Smooth muscle cell (in vitro differentiated cells): ENCODE data around the gene LPP. TPM values are rescaled to one million over a fixed set of nuclear protein-coding genes. Genes with fewer than 3 reads are reported as not detected.

Experiments
- DNase-seq: peaks from one replicate; lab custom pipeline; 2025; ENCODE audit not compliant: unreplicated experiment; lab: John Stamatoyannopoulos, UW
- H2AFZ ChIP-seq: fragments of 200-600 bp; sonication (generic); 2 replicates; pipeline ENCODE4 v1.6.0; 2016; ENCODE audit warnings: antibody characterized with exemption, low read depth, mild to moderate bottlenecking
- H3F3A ChIP-seq: fragments of 200-600 bp; sonication (generic); 2 replicates; pipeline ENCODE4 v1.6.0; 2017; ENCODE audit warnings: antibody characterized with exemption, low read depth
- H3K27ac ChIP-seq: fragments of 200-600 bp; sonication (generic); 2 replicates; pipeline ENCODE4 v1.5.1; 2016; ENCODE audit warnings: low read depth, mild to moderate bottlenecking
- H3K27me3 ChIP-seq: fragments of 200-600 bp; sonication (generic); 2 replicates; pipeline ENCODE4 v1.6.1; 2016; ENCODE audit warnings: low read depth, mild to moderate bottlenecking
- H3K36me3 ChIP-seq: fragments of 200-600 bp; sonication (generic); 2 replicates; pipeline ENCODE4 v1.5.1; 2016; ENCODE audit warnings: low read depth
- H3K4me1 ChIP-seq: fragments of 200-600 bp; sonication (generic); 2 replicates; pipeline ENCODE4 v1.5.1; 2016; ENCODE audit warnings: low read depth
- H3K4me2 ChIP-seq: fragments of 200-600 bp; sonication (generic); 2 replicates; pipeline ENCODE4 v1.6.0; 2016; ENCODE audit warnings: mild to moderate bottlenecking
- H3K4me3 ChIP-seq: fragments of 200-600 bp; sonication (generic); 2 replicates; pipeline ENCODE4 v1.5.1; 2016; ENCODE audit warnings: mild to moderate bottlenecking
- H3K79me2 ChIP-seq: fragments of 200-600 bp; sonication (generic); 2 replicates; pipeline ENCODE4 v1.6.0; 2016; ENCODE audit warnings: low read depth, mild to moderate bottlenecking
- H3K9ac ChIP-seq: fragments of 200-600 bp; sonication (generic); 2 replicates; pipeline ENCODE4 v1.6.0; 2016; ENCODE audit warnings: low read depth
- H3K9me3 ChIP-seq: fragments of 200-600 bp; sonication (generic); replicated peaks from 2 replicates; pipeline ENCODE4 v1.5.1; 2016; ENCODE audit warnings: low read depth
- H4K20me1 ChIP-seq: fragments of 200-600 bp; sonication (generic); 2 replicates; pipeline ENCODE4 v1.6.0; 2016; ENCODE audit warnings: low read depth
- CTCF ChIP-seq: fragments of 200-600 bp; sonication (generic); IDR thresholded peaks from 2 replicates; pipeline ENCODE4 v1.5.1; 2017; ENCODE audit warnings: borderline replicate concordance, mild to moderate bottlenecking, antibody characterized with exemption; ENCODE audit not compliant: insufficient read depth, poor library complexity, severe bottlenecking
- WGBS: methylation state at CpG from one replicate; pipeline ENCODE4 v1.1.7; 2016; ENCODE audit warnings: low lambda C conversion rate; 5-methylcytosine and 5-hydroxymethylcytosine counted together
- polyA plus RNA-seq: library from polyadenylated mRNA; unstranded; fragments of >200 nt; fragmentation: Nextera tagmentation; extraction: Ambion mirVana; gene quantifications from 2 replicates; pipeline ENCODE4 v1.2.1, GENCODE V29; 2016
- total RNA-seq: library from RNA; depleted of rRNA; stranded (reverse); fragments of >200 nt; gene quantifications from 2 replicates; pipeline ENCODE4 v1.2.3, GENCODE V29; 2014

Gene LPP
- total and polyA plus RNA-seq, 2 experiments from 2014 or later = 42.3 to 128 TPM

- H3K79me2 ChIP-seq = peaks cover 5% of the 10 kb centered on the region
- peak overlapping the region; percentile 20 for H3K4me2 ChIP-seq
- H3K9ac ChIP-seq = no peak overlapping the region
- H3F3A ChIP-seq = peaks cover 7% of the 10 kb centered on the region
- H3K4me3 ChIP-seq = no peak overlapping the region
- no peaks in the 10 kb centered on the region for H3K27me3 ChIP-seq
- DNase-seq = no peak
- 74% methylated on average over 5 of the region's 5 CpGs for WGBS
- no peak for TF ChIP-seq CTCF
- H2AFZ ChIP-seq = no peak overlapping the region
- H3K36me3 ChIP-seq = peaks cover 4% of the 10 kb centered on the region
- peaks cover 6% of the 10 kb centered on the region for H3K4me1 ChIP-seq
- H3K27ac ChIP-seq = peak overlapping the region; percentile 49
- peaks cover 24% of the 10 kb centered on the region for H4K20me1 ChIP-seq
- H3K9me3 ChIP-seq = no peaks in the 10 kb centered on the region
These were observed 708.1 kb downstream of the LPP start for GRCh38 chr3:188861842-188862744.

- Histone ChIP-seq H3K79me2 (no peaks in the 10 kb centered on the region), H3K9ac (no peak overlapping the region), H3K4me3 (no peak overlapping the region), H3K4me1 (peaks cover 6% of the 10 kb centered on the region), H3K27ac (peak overlapping the region; percentile 61), H3K36me3 (peaks cover 4% of the 10 kb centered on the region), H2AFZ (no peak overlapping the region), H3K9me3 (no peaks in the 10 kb centered on the region), H3F3A (peaks cover 7% of the 10 kb centered on the region), H4K20me1 (peaks cover 19% of the 10 kb centered on the region), H3K27me3 (no peaks in the 10 kb centered on the region), H3K4me2 (peak overlapping the region; percentile 51)
- no peak for DNase-seq
- TF ChIP-seq CTCF = no peak
- under 1% methylated on average over 3 of the region's 3 CpGs for WGBS
These were observed 710.0 kb downstream of the LPP start for GRCh38 chr3:188863999-188864406.

GRCh38 chr3:188867691-188868265, 713.8 kb downstream of the LPP start:
- WGBS = 83% methylated on average over 4 of the region's 4 CpGs
- Histone ChIP-seq H3K4me2 (no peak overlapping the region), H3K9ac (no peak overlapping the region), H3K27ac (no peak overlapping the region), H3K9me3 (no peaks in the 10 kb centered on the region), H3F3A (peaks cover 7% of the 10 kb centered on the region), H3K36me3 (peaks cover 4% of the 10 kb centered on the region), H3K27me3 (no peaks in the 10 kb centered on the region), H4K20me1 (peaks cover 14% of the 10 kb centered on the region), H3K79me2 (no peaks in the 10 kb centered on the region), H3K4me3 (no peak overlapping the region), H3K4me1 (peaks cover 6% of the 10 kb centered on the region), H2AFZ (no peak overlapping the region)
- DNase-seq = no peak
- no peak for TF ChIP-seq CTCF
